Keratinocyte (primary cell): ENCODE measurements around the gene NDUFS2. TPM values are rescaled to one million over a fixed set of nuclear protein-coding genes. Genes with fewer than 3 reads are reported as not detected.

ENCODE experiments used
- DNase-seq: peaks from one replicate; pipeline ENCODE4 v3.0.0-alpha.2; 2011; ENCODE audit warnings: low read depth, missing footprints, low spot score
- FAIRE-seq: peaks from 2 replicates; lab custom pipeline; 2011; peaks lifted over from hg19 to GRCh38; lab: Jason Lieb, UNC
- H2AFZ ChIP-seq: 2 replicates; pipeline ENCODE4 v1.6.0; 2012; ENCODE audit warnings: low read length, control low read depth, inconsistent platforms; ENCODE audit not compliant: control insufficient read depth
- H3K27ac ChIP-seq: 2 replicates; pipeline ENCODE4 v1.5.1; 2011; ENCODE audit warnings: low read length; ENCODE audit not compliant: control insufficient read depth, insufficient read depth
- H3K27me3 ChIP-seq: 3 replicates; pipeline ENCODE4 v1.6.0; 2011; ENCODE audit warnings: low read length; ENCODE audit not compliant: control insufficient read depth, insufficient read depth; ENCODE audit errors: extremely low read depth
- H3K36me3 ChIP-seq, 2 experiments: 2 replicates in 1 of 2; 3 replicates in 1 of 2; pipeline ENCODE4 v1.5.1; 2011; ENCODE audit warnings: low read length in 2 of 2, mild to moderate bottlenecking in 1 of 2; ENCODE audit not compliant: control insufficient read depth in 2 of 2, insufficient read depth in 2 of 2; ENCODE audit errors: extremely low read depth in 1 of 2
- H3K4me1 ChIP-seq: 3 replicates; pipeline ENCODE4 v1.5.1; 2011; ENCODE audit warnings: low read length; ENCODE audit not compliant: control insufficient read depth, insufficient read depth; ENCODE audit errors: extremely low read depth
- H3K4me2 ChIP-seq: 3 replicates; pipeline ENCODE4 v1.6.0; 2011; ENCODE audit warnings: low read depth, low read length; ENCODE audit not compliant: control insufficient read depth, insufficient read depth; ENCODE audit errors: extremely low read depth
- H3K4me3 ChIP-seq, 3 experiments: fragments of 200-600 bp in 1 of 3; sonication (generic) in 1 of 3; 2 replicates in 2 of 3; 3 replicates in 1 of 3; pipeline ENCODE4 v1.5.1; 2011 to 2016; ENCODE audit warnings: low read length in 3 of 3, mild to moderate bottlenecking in 3 of 3, control low read depth in 2 of 3, inconsistent platforms in 1 of 3, low read depth in 1 of 3, mixed read lengths in 1 of 3, mixed run types in 1 of 3, moderate library complexity in 1 of 3; ENCODE audit not compliant: control insufficient read depth in 2 of 3, insufficient read depth in 2 of 3; ENCODE audit errors: extremely low read depth in 1 of 3
- H3K79me2 ChIP-seq: 2 replicates; pipeline ENCODE4 v1.6.0; 2012; ENCODE audit warnings: low read length; ENCODE audit not compliant: control insufficient read depth, insufficient read depth
- H3K9ac ChIP-seq: 3 replicates; pipeline ENCODE4 v1.6.0; 2011; ENCODE audit warnings: low read length; ENCODE audit not compliant: control insufficient read depth, insufficient read depth; ENCODE audit errors: extremely low read depth
- H3K9me1 ChIP-seq: 3 replicates; pipeline ENCODE4 v1.6.0; 2011; ENCODE audit warnings: low read length; ENCODE audit not compliant: control insufficient read depth, insufficient read depth; ENCODE audit errors: extremely low read depth
- H3K9me3 ChIP-seq: 2 replicates; pipeline ENCODE4 v1.5.1; 2012; ENCODE audit warnings: low read depth, low read length; ENCODE audit not compliant: control insufficient read depth
- H4K20me1 ChIP-seq: 3 replicates; pipeline ENCODE4 v1.6.0; 2011; ENCODE audit warnings: low read length; ENCODE audit not compliant: control insufficient read depth, insufficient read depth; ENCODE audit errors: extremely low read depth
- EZH2 ChIP-seq: IDR thresholded peaks from one replicate; pipeline ENCODE4 v1.6.1; 2012; ENCODE audit warnings: inconsistent platforms, mild to moderate bottlenecking, low read length, moderate library complexity
- dilution Hi-C: fragments of 300-500 bp; cut with MboI; formaldehyde crosslinking; loops from one replicate; pipeline ENCODE4 v1.7.0; 2020; ENCODE audit warnings: low sequenced_read_pairs; ENCODE audit not compliant: extremely low pct_ligation_motif_present
- polyA plus RNA-seq, 5 experiments: library from polyadenylated mRNA; depleted of rRNA in 3 of 5; stranded (reverse) in 3 of 5; stranded (forward) in 1 of 5; unstranded in 1 of 5; fragments of >200 nt; gene quantifications; 1 replicate in 1 of 5; 2 replicates in 3 of 5; 3 replicates in 1 of 5; pipeline versions ENCODE4 v1.2.1 to v1.2.3, GENCODE V29; 2011 to 2012; ENCODE audit warnings: missing spikeins in 2 of 5, low read depth in 1 of 5, low replicate concordance in 1 of 5
- TF ChIP-seq, protein P1 (sequence below), 3 experiments: IDR thresholded peaks in 1 of 3; conservative IDR thresholded peaks in 1 of 3; optimal IDR thresholded peaks in 1 of 3; 2 replicates in 2 of 3; 3 replicates in 1 of 3; pipeline versions ENCODE3 to v1.5.1; 2011; ENCODE audit warnings: low read length in 3 of 3, mild to moderate bottlenecking in 3 of 3, moderate library complexity in 2 of 3, control low read depth in 1 of 3, inconsistent platforms in 1 of 3; ENCODE audit not compliant: insufficient read depth in 2 of 3; ENCODE audit errors: extremely low read depth in 1 of 3

The NDUFS2 gene
- polyA plus RNA-seq, 1 donor (not counting 4 experiments of a cell fraction or from before 2014, with no cell fraction given) = 136 TPM

DNA sequence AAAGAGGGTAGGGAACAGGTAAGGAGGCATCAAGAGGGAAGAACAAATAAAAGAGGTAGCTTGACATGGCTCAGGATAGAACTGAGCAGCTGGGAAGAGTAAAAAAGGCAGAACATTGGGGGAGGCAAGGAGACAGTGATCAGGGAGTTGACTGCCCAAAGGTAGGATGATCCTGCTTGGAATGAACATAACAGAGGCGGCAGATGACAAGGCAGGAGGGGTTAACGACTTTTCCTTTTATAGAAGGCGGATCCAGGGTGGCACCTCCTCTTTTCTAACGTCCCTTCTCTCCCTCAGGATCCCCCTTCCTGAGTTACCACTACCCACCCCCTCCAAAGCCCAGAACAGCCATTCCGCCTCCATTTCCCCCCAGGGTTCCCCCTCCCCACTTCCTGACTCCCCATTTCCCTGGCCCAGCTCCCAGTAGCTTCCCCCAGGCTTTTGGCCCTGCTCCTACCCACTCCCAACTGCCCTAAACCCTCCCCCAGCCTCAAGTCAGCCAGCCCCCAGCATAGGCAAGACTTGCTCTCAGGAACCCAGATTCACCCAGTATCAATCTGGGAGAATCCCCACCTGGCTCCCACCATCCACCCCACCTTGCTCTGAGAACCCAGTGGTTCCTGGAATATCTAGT is 2.5 kb upstream of the NDUFS2 start:
- peaks cover 5 to 12% of the 10 kb centered on the region in 2 experiments for H3K36me3 ChIP-seq
- dilution Hi-C loops = no loop called here
- no peak for FAIRE-seq
- peak overlapping the region; percentile 27 for H3K4me2 ChIP-seq
- peak overlapping the region; percentile 63 for H3K9ac ChIP-seq
- H3K27me3 ChIP-seq = no peaks in the 10 kb centered on the region
- H3K4me3 ChIP-seq = peak overlapping the region in 1 of 3 experiments; percentile 4
- H3K79me2 ChIP-seq = peaks cover 17% of the 10 kb centered on the region
- peak overlapping the region; percentile 92 for H3K27ac ChIP-seq
- H4K20me1 ChIP-seq = no peaks in the 10 kb centered on the region
- no peak for DNase-seq
- H3K9me3 ChIP-seq = no peaks in the 10 kb centered on the region
- peak overlapping the region; percentile 50 for H2AFZ ChIP-seq
- TF ChIP-seq, protein P1, sequence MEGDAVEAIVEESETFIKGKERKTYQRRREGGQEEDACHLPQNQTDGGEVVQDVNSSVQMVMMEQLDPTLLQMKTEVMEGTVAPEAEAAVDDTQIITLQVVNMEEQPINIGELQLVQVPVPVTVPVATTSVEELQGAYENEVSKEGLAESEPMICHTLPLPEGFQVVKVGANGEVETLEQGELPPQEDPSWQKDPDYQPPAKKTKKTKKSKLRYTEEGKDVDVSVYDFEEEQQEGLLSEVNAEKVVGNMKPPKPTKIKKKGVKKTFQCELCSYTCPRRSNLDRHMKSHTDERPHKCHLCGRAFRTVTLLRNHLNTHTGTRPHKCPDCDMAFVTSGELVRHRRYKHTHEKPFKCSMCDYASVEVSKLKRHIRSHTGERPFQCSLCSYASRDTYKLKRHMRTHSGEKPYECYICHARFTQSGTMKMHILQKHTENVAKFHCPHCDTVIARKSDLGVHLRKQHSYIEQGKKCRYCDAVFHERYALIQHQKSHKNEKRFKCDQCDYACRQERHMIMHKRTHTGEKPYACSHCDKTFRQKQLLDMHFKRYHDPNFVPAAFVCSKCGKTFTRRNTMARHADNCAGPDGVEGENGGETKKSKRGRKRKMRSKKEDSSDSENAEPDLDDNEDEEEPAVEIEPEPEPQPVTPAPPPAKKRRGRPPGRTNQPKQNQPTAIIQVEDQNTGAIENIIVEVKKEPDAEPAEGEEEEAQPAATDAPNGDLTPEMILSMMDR (optimal IDR thresholded peaks at IDR 0.05 in 1 of 3, IDR thresholded peaks at IDR 0.05 in 1 of 3, conservative IDR thresholded peaks at IDR 0.05 in 1 of 3; ENCODE audit: extremely low read depth in 1 of 3, insufficient read depth in 2 of 3, low read length in 3 of 3) = no peak
- H3K9me1 ChIP-seq = no peaks in the 10 kb centered on the region
- peaks cover 47% of the 10 kb centered on the region for H3K4me1 ChIP-seq

DNA sequence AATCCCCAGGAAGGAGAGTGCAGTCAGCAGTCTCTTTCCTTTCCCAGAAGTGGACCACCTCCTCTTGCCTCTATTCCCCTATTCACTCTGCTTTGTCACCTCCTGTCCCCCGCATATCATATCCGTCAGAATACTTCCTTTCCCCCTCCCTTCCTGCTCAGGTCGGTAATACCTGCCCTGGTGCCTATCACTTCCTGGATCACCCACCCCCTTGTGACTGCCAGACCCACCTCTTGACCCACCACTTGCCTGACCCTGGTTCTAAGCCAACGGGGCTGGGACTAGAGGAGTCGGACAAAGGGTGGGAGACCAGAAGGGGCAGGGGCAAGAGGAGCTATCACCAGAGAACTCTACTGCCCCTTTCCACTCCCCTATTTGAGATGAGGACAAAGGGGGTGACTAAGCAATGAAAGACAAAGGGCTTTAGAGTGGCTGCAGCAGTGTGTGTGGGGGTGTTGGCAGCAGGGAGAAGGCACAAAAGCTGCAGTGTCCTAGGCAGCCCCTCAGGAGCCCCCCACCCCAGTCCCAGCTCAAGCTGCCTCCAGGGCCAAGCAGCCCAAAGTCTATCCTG is 1.7 kb upstream of the NDUFS2 start:
- TF ChIP-seq EZH2 = no peak
- no peak overlapping the region for H3K4me3 ChIP-seq
- peak overlapping the region; percentile 92 for H3K27ac ChIP-seq
- H3K27me3 ChIP-seq = no peaks in the 10 kb centered on the region
- H3K79me2 ChIP-seq = peaks cover 21% of the 10 kb centered on the region
- peaks cover 5 to 12% of the 10 kb centered on the region in 2 experiments for H3K36me3 ChIP-seq
- H3K9ac ChIP-seq = peak overlapping the region; percentile 94
- FAIRE-seq = no peak
- peak overlapping the region; percentile 79 for H2AFZ ChIP-seq
- H3K9me1 ChIP-seq = no peaks in the 10 kb centered on the region
- no peaks in the 10 kb centered on the region for H3K9me3 ChIP-seq
- DNase-seq = no peak
- H4K20me1 ChIP-seq = no peaks in the 10 kb centered on the region
- dilution Hi-C loops = no loop called here
- peaks cover 47% of the 10 kb centered on the region for H3K4me1 ChIP-seq
- peak overlapping the region; percentile 85 for H3K4me2 ChIP-seq
